ENCODE results near the gene AKNA. TPM values are rescaled to one million over a fixed set of nuclear protein-coding genes. Genes with fewer than 3 reads are reported as not detected.
A peak's percentile ranks its signal among the peaks of the same experiment; 100 is the strongest.

The AKNA gene
- total RNA-seq, 1 donor from 2014 or later, result 11.3 TPM

GRCh38 chr9:114378016-114378415 is 9.8 kb downstream of the AKNA start:
- DNase-seq (ENCODE audit: low spot score), result no peak

DNA sequence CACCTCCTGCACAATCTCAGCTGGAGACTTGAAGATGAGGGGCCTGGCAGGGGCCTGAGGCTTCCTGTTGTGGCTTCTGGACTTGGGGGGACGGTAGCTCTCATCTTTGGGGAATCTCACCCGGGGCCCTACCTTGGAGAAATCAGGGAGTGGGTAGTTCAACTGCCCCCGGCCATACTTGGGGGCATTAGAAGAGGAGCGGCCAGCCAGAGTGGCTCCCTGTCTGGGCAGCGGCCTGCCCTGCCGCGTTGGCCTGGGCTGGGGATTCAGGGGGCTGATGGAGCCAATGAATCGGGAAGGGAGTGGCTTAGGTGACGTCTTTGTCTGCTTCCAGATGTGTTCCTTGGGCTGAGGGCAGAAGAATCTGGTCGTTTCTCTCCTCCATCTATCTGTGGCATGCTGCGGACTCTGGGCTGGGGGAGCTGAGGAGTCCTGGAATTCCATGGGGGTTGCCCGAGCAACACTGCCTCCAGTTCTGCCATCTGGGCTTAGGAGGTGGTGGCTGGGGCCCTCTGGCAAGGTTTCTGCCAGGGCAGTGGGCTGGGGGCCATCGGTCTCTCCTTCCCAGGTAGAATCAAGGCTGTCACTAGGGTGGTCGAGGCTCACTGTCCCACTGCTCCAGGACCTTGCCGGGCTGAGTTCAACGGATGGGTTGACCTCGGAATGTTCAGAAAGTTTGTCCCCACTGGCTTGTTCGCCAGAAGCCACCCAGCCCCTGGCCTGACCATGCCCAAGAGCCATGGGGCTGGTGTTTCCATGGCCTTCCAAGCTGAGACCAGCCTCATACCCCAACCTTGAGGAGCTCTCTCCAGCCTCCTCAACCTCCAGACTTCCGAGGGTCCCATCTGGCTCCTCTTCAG is 11.0 kb downstream of the AKNA start:
- no peak for DNase-seq (ENCODE audit: low spot score)

DNA sequence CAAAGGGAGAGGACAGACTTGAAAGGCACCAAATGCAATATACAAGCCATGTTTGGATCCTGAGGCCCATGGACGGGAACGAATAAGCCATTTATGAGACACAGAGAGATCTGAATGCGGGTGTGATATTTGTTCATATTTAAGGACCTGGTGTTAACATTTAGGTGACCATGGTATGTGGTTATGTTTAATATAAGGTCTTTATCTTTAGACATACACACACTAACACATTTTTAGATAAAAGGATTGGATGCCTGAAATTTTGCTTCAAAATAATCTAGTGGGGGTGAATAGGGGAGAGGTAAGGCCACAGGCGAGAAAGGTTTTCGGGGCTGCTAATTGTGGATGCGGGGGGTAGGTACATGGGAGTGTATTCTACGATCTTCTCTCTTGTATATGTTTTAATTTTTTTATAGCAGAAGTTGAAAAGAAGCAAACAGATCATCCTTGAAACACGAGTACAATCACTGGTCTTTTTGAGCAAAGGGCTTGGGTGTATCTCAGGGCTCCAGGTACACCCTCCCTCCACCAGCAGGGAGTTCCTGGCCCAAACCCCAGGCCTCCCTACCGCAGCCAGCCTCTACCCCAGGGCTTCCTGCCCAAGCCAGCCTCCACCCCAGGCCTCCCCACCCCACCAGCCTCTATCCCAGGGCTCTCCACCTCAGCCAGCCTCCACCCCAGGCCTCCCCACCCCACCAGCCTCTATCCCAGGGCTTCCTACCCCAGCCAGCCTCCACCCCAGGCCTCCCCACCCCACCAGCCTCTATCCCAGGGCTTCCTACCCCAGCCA is 12.2 kb downstream of the AKNA start:
- DNase-seq (ENCODE audit: low spot score), result no peak

DNA sequence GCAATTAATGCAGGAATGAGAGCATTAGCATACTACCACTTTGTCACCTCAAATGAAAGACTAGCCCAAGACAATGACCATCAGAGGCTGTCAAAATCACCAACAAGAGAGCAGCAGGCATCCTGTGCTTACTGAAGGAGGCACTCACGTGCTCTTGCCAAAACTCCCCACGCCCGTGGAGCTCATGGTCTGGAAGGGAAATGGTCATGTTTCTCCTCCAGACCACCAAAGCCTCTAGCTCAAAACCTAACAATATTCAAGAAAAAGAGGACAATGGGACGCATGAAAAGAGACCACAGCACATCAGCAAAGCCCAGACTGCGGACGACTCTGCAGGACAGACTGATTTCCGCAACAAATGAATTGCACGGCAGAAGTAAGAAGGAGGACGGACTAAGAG is 12.8 kb downstream of the AKNA start:
- no peak for DNase-seq (ENCODE audit: low spot score)

GRCh38 chr9:114373960-114374730 is 13.6 kb downstream of the AKNA start:
- no peak for DNase-seq (ENCODE audit: low spot score)

DNA sequence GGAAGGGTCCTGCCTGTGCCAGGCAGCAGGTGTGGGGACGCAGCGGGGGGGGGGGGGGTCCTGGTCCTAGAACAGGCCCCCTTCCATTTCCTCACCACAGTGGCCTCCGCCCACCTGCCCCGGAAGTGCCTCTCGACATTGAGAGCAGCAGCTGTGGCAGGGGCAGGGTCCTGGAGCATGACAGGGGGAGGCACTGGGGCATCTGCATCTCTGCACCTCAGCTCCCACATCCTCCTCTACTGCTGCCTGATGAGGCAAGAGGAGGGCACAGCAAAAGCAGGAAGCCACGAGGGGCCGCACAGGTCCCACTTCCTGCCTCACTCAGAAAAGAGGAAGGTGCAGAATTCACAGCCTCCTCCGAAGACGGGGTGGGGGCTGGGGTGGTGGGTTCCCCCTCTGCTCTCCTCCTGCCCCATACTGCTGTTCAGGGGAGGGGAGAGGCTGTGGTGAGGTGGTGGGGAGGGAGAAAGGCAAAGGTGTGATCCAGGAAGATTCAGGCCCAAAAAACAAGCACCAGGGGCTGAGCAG is 14.8 kb downstream of the AKNA start:
- peak; percentile 38 for DNase-seq (ENCODE audit: low spot score)

- no peak for DNase-seq (ENCODE audit: low spot score)
These were observed 15.5 kb downstream of the AKNA start for GRCh38 chr9:114371973-114372917.

- no peak for DNase-seq (ENCODE audit: low spot score)
These were observed 16.3 kb downstream of the AKNA start for GRCh38 chr9:114371343-114371944.

GRCh38 chr9:114370968-114371320 is 16.8 kb downstream of the AKNA start:
- no peak for DNase-seq (ENCODE audit: low spot score)

DNA sequence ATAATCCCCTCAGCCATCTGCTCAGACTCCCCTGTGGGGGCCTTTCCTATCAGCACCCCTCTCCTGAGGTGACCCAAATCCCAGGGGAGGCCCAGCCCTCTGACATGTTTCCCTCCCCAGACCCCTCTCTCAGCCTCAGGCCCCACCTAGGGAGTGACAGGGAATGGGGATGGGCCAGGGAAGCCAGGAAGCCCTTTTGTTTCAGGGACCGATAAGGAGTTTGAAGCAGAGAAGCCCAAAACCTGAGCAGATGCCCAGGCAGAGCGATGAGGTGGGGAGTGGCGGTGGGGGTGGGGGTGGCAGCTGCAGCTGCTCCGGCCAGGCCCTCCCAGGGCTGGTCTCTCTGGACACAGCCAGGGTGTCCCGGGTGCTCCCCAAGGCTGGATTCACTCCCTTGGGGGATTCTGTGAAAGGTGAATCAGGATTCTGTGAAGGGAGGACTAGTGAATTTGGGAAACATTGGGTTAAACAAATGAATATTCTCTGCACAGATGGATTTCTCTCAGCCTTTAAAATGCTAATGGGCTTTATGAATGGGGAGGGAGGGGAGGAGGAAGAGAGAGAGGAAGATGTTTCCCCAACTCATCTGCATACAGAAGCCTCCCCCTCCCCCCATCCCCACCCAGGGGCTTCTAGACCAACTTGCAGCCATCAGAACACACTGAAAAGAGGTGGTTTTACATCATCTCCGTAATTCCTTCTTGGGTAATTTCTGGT is 17.4 kb downstream of the AKNA start:
- peak; percentile 11 for DNase-seq (ENCODE audit: low spot score)

DNA sequence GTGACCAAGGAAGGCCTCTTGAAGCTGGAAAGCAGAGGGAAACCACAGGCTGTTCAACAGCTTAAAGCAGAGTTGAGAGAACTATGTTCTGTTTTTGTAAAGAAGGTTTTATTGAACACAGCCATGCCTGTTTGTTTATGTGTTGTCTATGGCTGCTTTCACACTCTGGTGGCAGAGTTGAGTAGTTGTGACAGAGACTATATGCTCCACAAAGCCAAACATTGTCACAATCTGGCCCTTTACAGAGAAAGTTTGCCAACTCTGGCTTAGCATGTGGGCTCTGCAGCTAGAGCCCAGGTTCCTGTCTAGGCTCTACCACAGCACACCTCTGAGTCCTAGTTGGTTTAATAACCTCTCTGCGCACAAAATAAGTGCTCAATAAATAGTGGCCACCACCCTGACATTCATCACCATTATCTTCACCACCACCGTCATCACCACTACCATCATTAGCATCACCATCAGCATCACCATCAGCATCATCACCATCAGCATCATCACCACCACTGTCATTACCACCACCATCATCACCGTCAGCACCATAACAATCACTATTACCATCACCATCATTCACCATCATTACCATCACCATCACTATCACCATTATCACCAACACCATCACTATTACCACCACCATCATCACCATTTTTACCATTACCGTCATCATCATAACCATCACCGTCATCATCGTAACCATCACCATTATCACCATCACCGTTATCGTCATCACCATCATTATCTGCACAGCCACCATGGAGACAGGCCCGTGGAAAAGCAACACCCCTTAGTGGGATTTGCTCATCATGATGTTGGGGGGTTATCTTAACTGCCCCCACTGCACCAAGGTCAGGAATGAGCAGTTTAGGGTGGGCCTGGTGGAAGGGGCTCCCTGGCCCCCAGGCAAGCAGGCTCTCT is 18.3 kb downstream of the AKNA start:
- DNase-seq (ENCODE audit: low spot score), result no peak

GRCh38 chr9:114367772-114368569 is 19.8 kb downstream of the AKNA start:
- DNase-seq (ENCODE audit: low spot score), result no peak

- DNase-seq (ENCODE audit: low spot score), result no peak
These were observed 20.4 kb downstream of the AKNA start for GRCh38 chr9:114367366-114367765.

- peak; percentile 91 for DNase-seq (ENCODE audit: low spot score)
These were observed 21.3 kb downstream of the AKNA start for GRCh38 chr9:114366334-114367128.

- DNase-seq (ENCODE audit: low spot score), result no peak
These were observed 22.6 kb downstream of the AKNA start for GRCh38 chr9:114365194-114365593.

DNA sequence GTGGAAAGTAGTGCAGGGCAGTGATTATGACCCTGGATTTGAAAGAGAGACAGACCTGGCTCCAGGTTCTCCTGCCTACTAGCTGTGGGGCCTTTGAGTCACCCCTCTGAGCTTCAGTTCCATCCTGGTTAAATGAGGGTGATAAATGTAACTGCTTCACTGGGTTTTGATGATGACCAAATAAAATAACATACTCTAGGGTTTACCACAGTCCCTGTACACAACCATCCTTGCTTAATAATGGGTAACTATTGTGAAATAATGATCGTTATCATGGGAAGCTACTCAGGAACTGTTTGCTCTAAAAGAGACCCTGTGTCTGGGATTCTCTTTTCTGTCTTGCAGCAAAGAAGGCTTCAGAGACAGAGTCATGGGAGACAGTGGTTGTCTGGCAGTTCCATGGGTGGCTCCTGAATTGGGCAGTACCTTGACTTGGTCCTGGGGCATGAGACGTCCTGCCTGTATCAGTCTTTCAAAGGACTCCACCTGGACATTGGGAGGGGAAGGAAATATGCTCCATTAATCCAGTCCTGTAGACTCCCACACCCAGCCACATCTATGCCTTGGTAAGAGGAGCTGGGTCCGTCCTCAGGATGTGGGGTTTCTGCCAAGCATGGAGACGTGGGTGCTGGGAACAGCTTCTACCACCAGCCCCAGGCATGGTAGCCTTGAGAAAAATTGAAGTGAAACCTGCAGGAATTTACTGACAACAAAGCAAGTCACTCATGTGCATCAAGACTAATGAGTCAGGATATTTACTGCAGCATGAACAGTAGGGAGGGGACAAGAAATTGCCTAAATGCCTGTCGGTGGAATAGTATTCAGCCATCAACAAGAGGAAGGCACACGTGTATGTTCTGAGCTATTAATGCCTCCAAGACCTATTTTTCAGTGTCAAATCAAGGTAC is 23.4 kb downstream of the AKNA start:
- DNase-seq (ENCODE audit: low spot score), result no peak
